HepG2 (cell line): ENCODE measurements around the gene TEFM. TPM values are rescaled to one million over a fixed set of nuclear protein-coding genes. Genes with fewer than 3 reads are reported as not detected.

Source experiments
- AHDC1 ChIP-seq: sonication (generic); formaldehyde crosslinking; IDR thresholded peaks from 2 replicates; pipeline ENCODE4 v1.5.1; 2020; ENCODE audit warnings: mild to moderate bottlenecking, missing genetic modification reagents, borderline replicate concordance
- CBX2 ChIP-seq, 2 experiments: fragments of 200-600 bp in 1 of 2; sonication (generic); formaldehyde crosslinking in 1 of 2; IDR thresholded peaks; 2 replicates each; pipeline versions ENCODE4 v1.7.0 to v1.8.1; 2018 to 2022; ENCODE audit warnings: low read depth in 2 of 2, low read length in 1 of 2, mild to moderate bottlenecking in 1 of 2, missing genetic modification reagents in 1 of 2
- CREB1 ChIP-seq, 2 experiments: fragments of 450-650 bp in 1 of 2; IDR thresholded peaks; 2 replicates each; pipeline ENCODE4 v1.6.1; 2016 to 2017; ENCODE audit warnings: control low read depth in 1 of 2, mild to moderate bottlenecking in 1 of 2, missing compliant biosample characterization in 1 of 2, missing genetic modification characterization in 1 of 2
- DR1 ChIP-seq: sonication (generic); formaldehyde crosslinking; IDR thresholded peaks from 2 replicates; pipeline ENCODE4 v1.8.0; 2021; ENCODE audit warnings: mild to moderate bottlenecking, missing genetic modification reagents, inconsistent platforms
- EP300 ChIP-seq, 3 experiments: sonication (generic) in 1 of 3; formaldehyde crosslinking in 1 of 3; IDR thresholded peaks; 2 replicates each; pipeline versions ENCODE4 v1.5.1 to v1.6.1; 2011 to 2020; ENCODE audit warnings: low read depth in 2 of 3, low read length in 2 of 3, borderline replicate concordance in 1 of 3, improper control_type of control experiment in 1 of 3, mild to moderate bottlenecking in 1 of 3, missing genetic modification reagents in 1 of 3, moderate library complexity in 1 of 3
- FOXA1 ChIP-seq, 2 experiments: fragments of 450-650 bp in 1 of 2; sonication (generic) in 1 of 2; formaldehyde crosslinking in 1 of 2; IDR thresholded peaks; 2 replicates each; pipeline versions ENCODE4 v1.4.0 to v1.6.1; 2016 to 2020; ENCODE audit warnings: missing genetic modification reagents in 1 of 2
- FOXP4 ChIP-seq: sonication (generic); formaldehyde crosslinking; IDR thresholded peaks from 2 replicates; pipeline ENCODE4 v1.4.0; 2020; ENCODE audit warnings: missing genetic modification reagents
- GATA4 ChIP-seq: sonication (generic); IDR thresholded peaks from 2 replicates; pipeline ENCODE4 v1.6.1; 2016; ENCODE audit warnings: antibody characterized with exemption, low read depth, borderline replicate concordance
- HMG20A ChIP-seq: IDR thresholded peaks from 2 replicates; pipeline ENCODE4 v1.6.1; 2016; ENCODE audit warnings: borderline replicate concordance
- NFATC3 ChIP-seq: sonication (generic); formaldehyde crosslinking; IDR thresholded peaks from 2 replicates; pipeline ENCODE4 v1.5.1; 2020; ENCODE audit warnings: mild to moderate bottlenecking, missing genetic modification reagents
- NONO ChIP-seq, 2 experiments: fragments of 450-650 bp in 1 of 2; sonication (generic) in 1 of 2; formaldehyde crosslinking in 1 of 2; IDR thresholded peaks in 1 of 2; conservative IDR thresholded peaks in 1 of 2; 2 replicates each; pipeline versions ENCODE4 v1.6.1 to v1.8.0; 2017 to 2022; ENCODE audit warnings: mild to moderate bottlenecking in 1 of 2, missing genetic modification reagents in 1 of 2, moderate library complexity in 1 of 2
- NRL ChIP-seq: sonication (generic); formaldehyde crosslinking; IDR thresholded peaks from 2 replicates; pipeline ENCODE4 v1.5.0; 2020; ENCODE audit warnings: missing genetic modification reagents, mild to moderate bottlenecking, moderate library complexity, borderline replicate concordance
- SIX1 ChIP-seq: sonication (generic); formaldehyde crosslinking; IDR thresholded peaks from 2 replicates; pipeline ENCODE4 v1.4.0; 2020; ENCODE audit warnings: missing genetic modification reagents, borderline replicate concordance
- SNAPC5 ChIP-seq: sonication (generic); formaldehyde crosslinking; IDR thresholded peaks from 2 replicates; pipeline ENCODE4 v1.8.1; 2023; ENCODE audit warnings: mild to moderate bottlenecking, missing genetic modification reagents, borderline replicate concordance
- STAT5B ChIP-seq: sonication (generic); formaldehyde crosslinking; IDR thresholded peaks from 2 replicates; pipeline ENCODE4 v1.4.0; 2020; ENCODE audit warnings: missing genetic modification reagents
- TBL1XR1 ChIP-seq: fragments of 150-350 bp; IDR thresholded peaks from 2 replicates; pipeline ENCODE4 v1.6.1; 2014; ENCODE audit warnings: borderline replicate concordance, low read length; ENCODE audit not compliant: partially characterized antibody
- ZMAT3 ChIP-seq: sonication (generic); formaldehyde crosslinking; conservative IDR thresholded peaks from 2 replicates; pipeline ENCODE4 v1.7.0; 2021; ENCODE audit warnings: missing genetic modification reagents
- ZNF572 ChIP-seq: sonication (generic); formaldehyde crosslinking; IDR thresholded peaks from 2 replicates; pipeline ENCODE4 v1.5.1; 2020; ENCODE audit warnings: mild to moderate bottlenecking, missing genetic modification reagents
- ZNF577 ChIP-seq: sonication (generic); formaldehyde crosslinking; IDR thresholded peaks from 2 replicates; pipeline ENCODE4 v1.4.0; 2020; ENCODE audit warnings: mild to moderate bottlenecking, low read depth, missing genetic modification reagents, borderline replicate concordance
- polyA plus RNA-seq, 8 experiments: library from polyadenylated mRNA; depleted of rRNA in 3 of 8; stranded (reverse) in 7 of 8; unstranded in 1 of 8; fragments of >200 nt; fragmentation: Illumina TruSeq in 4 of 8; extraction: Trizol in 4 of 8; gene quantifications; 2 replicates each; pipeline versions ENCODE4 v1.2.1 to v1.2.3, GENCODE V29; 2011 to 2016; ENCODE audit warnings: low read depth in 4 of 8, missing spikeins in 1 of 8, mixed read lengths in 1 of 8; ENCODE audit not compliant: insufficient read depth in 1 of 8
- total RNA-seq, 5 experiments: library from RNA; depleted of rRNA; stranded (reverse); fragments of >200 nt; fragmentation: Illumina TruSeq; extraction: Trizol; gene quantifications; 2 replicates each; pipeline ENCODE4 v1.2.3, GENCODE V29; 2016; ENCODE audit warnings: low read depth in 1 of 5

TEFM gene
- total and polyA plus RNA-seq, 2 of the 13 experiments (the other 11 are each of a cell fraction or from before 2014, with no cell fraction given) = 7.0 to 20.0 TPM

GRCh38 chr17:30915833-30916611 is 10.0 kb upstream of the TEFM start (continued):
- TF ChIP-seq GATA4 (peak; percentile 72; the same call in 1 of the 2 replicates), ZNF572 (CRISPR knock-in tag) (no peak), TBL1XR1 (no peak), STAT5B (CRISPR knock-in tag) (no peak), HMG20A (CRISPR knock-in tag) (peak; percentile 87), NONO (IDR thresholded peaks at IDR 0.05) (no peak), NONO (CRISPR knock-in tag; conservative IDR thresholded peaks at IDR 0.05) (0 out of 2 replicates have a peak, but pooled peaks have one; percentile 45), CREB1 (IDR thresholded peaks at IDR 0.05) (no peak), CREB1 (CRISPR knock-in tag; IDR thresholded peaks at IDR 0.05) (peak; percentile 69; the same call in 1 of the 2 replicates), ZMAT3 (CRISPR knock-in tag) (0 out of 2 replicates have a peak, but pooled peaks have one; percentile 28), ZNF577 (CRISPR knock-in tag) (no peak), SNAPC5 (CRISPR knock-in tag) (no peak), NRL (CRISPR knock-in tag) (no peak), FOXA1 (IDR thresholded peaks at IDR 0.05) (peak; percentile 84), FOXA1 (CRISPR knock-in tag; IDR thresholded peaks at IDR 0.05) (peak; percentile 22; the same call in 1 of the 2 replicates), SIX1 (CRISPR knock-in tag) (0 out of 2 replicates have a peak, but pooled peaks have one; percentile 15), FOXP4 (peak; percentile 96), EP300 (IDR thresholded peaks at IDR 0.05; ENCODE audit: low read depth in 2 of 2, low read length in 2 of 2) (0 out of 4 replicates have a peak, but pooled peaks of 1 of the 2 experiments have one; percentile 40), EP300 (CRISPR knock-in tag; IDR thresholded peaks at IDR 0.05; ENCODE audit: borderline replicate concordance) (no peak), DR1 (CRISPR knock-in tag) (no peak), AHDC1 (peak; percentile 62; the same call in 1 of the 2 replicates), NFATC3 (CRISPR knock-in tag) (no peak), CBX2 (IDR thresholded peaks at IDR 0.05; ENCODE audit: low read depth, low read length) (no peak), CBX2 (CRISPR knock-in tag; IDR thresholded peaks at IDR 0.05; ENCODE audit: low read depth) (no peak)
